Measurements from ENCODE around the gene DDT. TPM values are rescaled to one million over a fixed set of nuclear protein-coding genes. Genes with fewer than 3 reads are reported as not detected.
"Not testable (repeated sequence)": the region's sequence is repeated elsewhere in the genome, so short reads cannot be mapped to it uniquely, and the experiment has no call there.

The DDT gene
- 301 TPM for polyA plus RNA-seq (2012; ENCODE audit: low read depth, missing spikeins)

DNA sequence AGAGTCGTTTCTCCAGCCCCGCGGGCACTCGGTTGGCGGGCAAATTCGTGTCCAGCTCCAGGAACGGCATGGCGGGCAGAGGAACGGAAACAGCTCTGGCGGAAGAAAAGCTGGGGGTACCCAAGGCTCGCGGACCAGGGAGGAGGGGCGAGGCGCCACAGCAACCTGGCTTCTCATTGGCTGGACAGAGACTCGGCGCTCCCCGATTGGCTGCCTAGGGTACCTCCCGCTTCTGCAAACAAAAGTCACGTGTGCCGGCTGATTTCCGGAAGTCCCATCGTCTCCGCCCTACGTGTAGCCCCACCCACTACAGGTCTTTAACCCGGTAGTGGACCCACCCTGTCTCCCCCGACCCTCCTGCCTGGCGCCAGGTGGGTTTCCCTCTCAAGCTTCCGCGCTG lies at the start of gene DDT:
TSS of gene DDT (minus strand) at position 97 of the 400 bp plus-strand sequence. CDS start at position 70, 27 bp downstream.
- not testable (repeated sequence) for DNase-seq (ENCODE audit: insufficient read length, low spot score)
- peak; percentile 94 for FAIRE-seq

GRCh38 chr22:24023204-24023789 lies 49.1 kb upstream of the DDT start:
- FAIRE-seq, result peak; percentile 74
- no peak for TF ChIP-seq POLR2A (IDR thresholded peaks at IDR 0.05; ENCODE audit: low read depth, low read length)
- TF ChIP-seq TAF1 (IDR thresholded peaks at IDR 0.05; ENCODE audit: low read depth, low read length), result no peak
- TF ChIP-seq POLR2AphosphoS5 (IDR thresholded peaks at IDR 0.05; ENCODE audit: low read depth, low read length), result no peak

DNA sequence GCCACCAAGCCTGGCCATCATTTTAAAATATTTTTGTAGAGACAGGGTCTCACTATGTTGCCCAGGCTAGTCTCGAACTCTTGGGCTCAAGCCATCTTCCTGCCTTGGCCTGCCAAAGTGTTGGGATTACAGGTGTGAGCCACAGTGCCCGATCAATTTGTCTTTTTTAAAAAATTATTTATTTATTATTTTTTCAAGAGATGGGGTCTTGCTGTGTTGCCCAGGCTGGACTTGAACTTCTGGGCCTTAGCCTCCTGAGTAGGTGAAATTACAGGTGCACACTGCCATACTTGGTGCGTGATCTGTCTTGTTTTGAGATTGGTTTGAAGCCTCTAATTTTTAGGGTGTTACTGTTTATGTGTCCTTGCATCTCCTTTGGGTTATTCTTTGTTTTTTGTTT lies 47.1 kb upstream of the DDT start:
- TF ChIP-seq TAF1 (IDR thresholded peaks at IDR 0.05; ENCODE audit: low read depth, low read length), result no peak
- DNase-seq (ENCODE audit: insufficient read length, low spot score) (no peak), FAIRE-seq (no peak)

More at GRCh38 chr22:24023204-24023789, 49.1 kb upstream of the DDT start:
- no peak for DNase-seq (ENCODE audit: insufficient read length, low spot score)

DNA sequence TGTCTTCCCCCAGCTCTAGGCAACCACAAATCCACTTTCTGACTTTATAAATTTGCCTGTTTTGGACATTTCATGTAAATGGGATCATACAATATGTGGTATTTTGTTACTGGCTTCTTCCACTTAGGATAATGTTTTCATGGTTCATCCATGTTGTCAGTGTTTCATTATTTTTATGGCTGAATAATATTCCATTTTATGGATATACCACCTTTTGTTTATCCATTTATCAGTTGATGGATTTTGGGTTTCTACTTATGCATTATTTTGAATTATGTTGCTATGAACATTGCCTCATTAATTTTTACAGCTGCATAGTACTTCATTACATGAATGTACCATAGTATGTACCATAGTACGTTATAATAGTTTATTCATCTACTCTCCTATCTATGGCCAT lies 41.9 kb upstream of the DDT start:
- DNase-seq (ENCODE audit: insufficient read length, low spot score), result no peak
- FAIRE-seq, result no peak
- TF ChIP-seq PAX5 (IDR thresholded peaks at IDR 0.05; ENCODE audit: insufficient read depth, low read length, severe bottlenecking) (no peak), POLR2AphosphoS5 (IDR thresholded peaks at IDR 0.05; ENCODE audit: low read depth, low read length) (no peak), SPI1 (IDR thresholded peaks at IDR 0.05; ENCODE audit: low read depth, low read length) (no peak), POU2F2 (IDR thresholded peaks at IDR 0.05; ENCODE audit: low read depth, low read length) (no peak), TAF1 (IDR thresholded peaks at IDR 0.05; ENCODE audit: low read depth, low read length) (no peak)

- DNase-seq (ENCODE audit: insufficient read length, low spot score), result no peak
- TF ChIP-seq PAX5 (IDR thresholded peaks at IDR 0.05; ENCODE audit: insufficient read depth, low read length, severe bottlenecking), result peak; percentile 72
- TF ChIP-seq SPI1 (IDR thresholded peaks at IDR 0.05; ENCODE audit: low read depth, low read length), result no peak
- FAIRE-seq, result no peak
Observed at GRCh38 chr22:24011735-24012068, 37.5 kb upstream of the DDT start.

DNA sequence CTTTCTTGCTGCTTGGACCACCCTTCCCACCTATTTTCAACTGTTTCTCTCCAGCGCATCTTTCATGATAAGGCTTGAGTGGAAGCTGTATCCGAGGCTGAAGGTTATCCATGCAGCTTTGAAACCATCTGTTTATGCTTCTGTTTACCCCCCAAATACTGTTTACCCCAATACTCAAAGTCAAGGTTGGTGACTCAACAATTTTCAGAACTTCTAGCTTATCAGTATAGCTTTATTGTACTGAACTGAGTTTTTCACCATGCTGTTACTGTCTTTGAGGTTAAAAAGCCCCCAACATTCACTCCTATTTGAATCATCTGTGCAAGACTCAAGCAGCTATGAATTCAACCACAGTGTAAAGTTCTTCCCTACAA lies 35.8 kb upstream of the DDT start:
- no peak for TF ChIP-seq PAX5 (IDR thresholded peaks at IDR 0.05; ENCODE audit: insufficient read depth, low read length, severe bottlenecking)
- TF ChIP-seq SPI1 (IDR thresholded peaks at IDR 0.05; ENCODE audit: low read depth, low read length), result no peak
- no peak for TF ChIP-seq POU2F2 (IDR thresholded peaks at IDR 0.05; ENCODE audit: low read depth, low read length)
- no peak for TF ChIP-seq POLR2AphosphoS5 (IDR thresholded peaks at IDR 0.05; ENCODE audit: low read depth, low read length)
- no peak for TF ChIP-seq POLR2A (IDR thresholded peaks at IDR 0.05; ENCODE audit: low read depth, low read length)
- TF ChIP-seq TAF1 (IDR thresholded peaks at IDR 0.05; ENCODE audit: low read depth, low read length), result no peak
- no peak for DNase-seq (ENCODE audit: insufficient read length, low spot score)
- FAIRE-seq, result no peak

DNA sequence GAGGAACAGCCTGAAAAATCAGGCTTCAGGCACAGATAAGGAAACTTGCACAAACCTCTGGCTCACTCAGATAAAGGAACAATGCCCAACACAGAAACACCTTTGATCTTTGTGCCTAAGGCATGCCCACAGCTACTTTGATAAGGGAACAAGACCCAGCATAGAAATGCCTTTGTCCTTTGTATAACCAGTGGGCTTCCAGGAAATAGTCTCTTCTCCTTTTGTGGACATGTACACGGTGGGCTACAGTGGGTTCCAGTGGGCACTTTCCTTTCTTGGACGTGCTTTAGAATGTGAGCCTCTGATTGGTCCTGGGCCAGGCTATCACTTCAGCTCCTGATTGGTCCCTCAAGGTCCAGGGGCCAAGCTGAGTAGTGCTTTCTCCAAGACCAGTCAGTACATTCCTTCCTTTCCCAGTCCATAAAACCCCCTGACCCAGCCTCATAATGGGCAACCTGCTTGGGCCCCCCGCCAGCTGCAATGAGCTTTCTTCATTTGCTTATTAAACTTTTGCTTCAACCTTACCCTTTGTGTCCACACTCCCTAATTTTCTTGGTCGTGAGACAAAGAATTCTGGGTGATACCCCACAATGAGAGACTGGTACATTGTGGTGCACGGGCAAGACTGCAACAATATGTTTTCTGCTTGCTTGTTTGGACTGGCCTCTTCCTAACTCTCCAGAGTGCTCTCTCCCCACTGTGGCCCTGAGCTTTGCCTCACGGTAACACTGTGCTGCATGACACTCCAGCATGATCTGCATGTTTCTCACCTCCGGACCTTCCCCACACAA lies 35.2 kb upstream of the DDT start:
- FAIRE-seq (no peak), DNase-seq (ENCODE audit: insufficient read length, low spot score) (no peak)
- TF ChIP-seq POLR2A (IDR thresholded peaks at IDR 0.05; ENCODE audit: low read depth, low read length) (no peak), TAF1 (IDR thresholded peaks at IDR 0.05; ENCODE audit: low read depth, low read length) (no peak), PAX5 (IDR thresholded peaks at IDR 0.05; ENCODE audit: insufficient read depth, low read length, severe bottlenecking) (no peak), POU2F2 (IDR thresholded peaks at IDR 0.05; ENCODE audit: low read depth, low read length) (no peak), SPI1 (IDR thresholded peaks at IDR 0.05; ENCODE audit: low read depth, low read length) (no peak), POLR2AphosphoS5 (IDR thresholded peaks at IDR 0.05; ENCODE audit: low read depth, low read length) (no peak)

DNA sequence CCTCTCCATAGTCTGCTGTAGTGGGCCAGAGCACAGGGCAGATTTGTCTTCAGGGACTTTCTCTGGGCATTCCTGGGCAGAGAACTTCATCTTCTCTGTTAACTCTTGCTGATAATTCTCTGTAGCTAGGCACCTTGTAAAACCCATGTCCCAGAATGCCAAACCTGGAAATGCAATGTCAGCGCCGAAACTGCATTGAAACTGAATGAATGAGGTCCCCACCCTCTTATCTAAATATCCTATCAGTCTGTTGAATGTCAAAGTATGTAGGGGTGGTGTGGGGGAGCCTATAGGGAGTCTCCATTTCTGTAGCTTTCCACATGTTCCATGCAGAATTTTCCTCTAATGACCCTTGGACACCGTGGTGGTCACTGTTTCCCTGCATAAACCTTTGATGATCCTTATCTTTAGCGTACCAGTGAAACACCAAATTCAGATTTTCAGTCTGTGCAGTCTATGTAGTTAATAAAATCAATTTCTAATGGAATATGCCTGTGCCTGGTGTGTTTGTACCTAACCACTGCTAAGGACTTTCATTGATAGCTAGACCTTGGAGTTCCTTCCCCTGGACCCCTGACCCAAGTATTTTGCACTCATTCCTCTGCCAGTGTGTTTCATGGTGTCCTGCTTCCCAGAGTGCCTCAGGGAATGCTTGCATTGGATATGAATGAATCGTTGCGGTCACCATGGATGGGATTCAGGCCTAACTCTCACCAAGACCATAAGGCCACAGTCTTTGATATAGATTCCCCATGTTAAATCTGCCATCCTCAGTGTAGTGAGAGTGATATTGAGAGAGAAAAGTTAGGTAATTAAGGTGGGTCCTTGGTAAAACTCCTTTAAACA lies 34.4 kb upstream of the DDT start:
- no peak for TF ChIP-seq POLR2A (IDR thresholded peaks at IDR 0.05; ENCODE audit: low read depth, low read length)
- no peak for TF ChIP-seq POU2F2 (IDR thresholded peaks at IDR 0.05; ENCODE audit: low read depth, low read length)
- no peak for TF ChIP-seq SPI1 (IDR thresholded peaks at IDR 0.05; ENCODE audit: low read depth, low read length)
- no peak for TF ChIP-seq TAF1 (IDR thresholded peaks at IDR 0.05; ENCODE audit: low read depth, low read length)
- TF ChIP-seq POLR2AphosphoS5 (IDR thresholded peaks at IDR 0.05; ENCODE audit: low read depth, low read length), result no peak
- TF ChIP-seq PAX5 (IDR thresholded peaks at IDR 0.05; ENCODE audit: insufficient read depth, low read length, severe bottlenecking), result no peak
- DNase-seq (ENCODE audit: insufficient read length, low spot score) (no peak), FAIRE-seq (no peak)

DNA sequence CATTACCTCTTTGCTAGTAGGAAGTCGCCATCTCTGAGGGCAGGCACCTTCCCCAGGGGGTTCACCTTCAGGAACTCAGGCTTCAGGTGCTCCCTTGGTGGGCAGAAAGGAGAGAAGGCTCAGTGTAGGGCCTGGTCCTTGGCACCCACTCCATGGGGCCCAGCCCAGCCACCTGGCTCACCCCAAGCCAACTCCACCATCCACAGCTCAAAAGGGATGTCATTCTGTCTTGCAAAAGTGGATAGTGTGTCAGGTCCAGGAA lies 33.7 kb upstream of the DDT start:
- TF ChIP-seq POLR2AphosphoS5 (IDR thresholded peaks at IDR 0.05; ENCODE audit: low read depth, low read length) (no peak), PAX5 (IDR thresholded peaks at IDR 0.05; ENCODE audit: insufficient read depth, low read length, severe bottlenecking) (no peak), SPI1 (IDR thresholded peaks at IDR 0.05; ENCODE audit: low read depth, low read length) (no peak), TAF1 (IDR thresholded peaks at IDR 0.05; ENCODE audit: low read depth, low read length) (no peak), POU2F2 (IDR thresholded peaks at IDR 0.05; ENCODE audit: low read depth, low read length) (no peak), POLR2A (IDR thresholded peaks at IDR 0.05; ENCODE audit: low read depth, low read length) (no peak)
- no peak for DNase-seq (ENCODE audit: insufficient read length, low spot score)
- no peak for FAIRE-seq

DNA sequence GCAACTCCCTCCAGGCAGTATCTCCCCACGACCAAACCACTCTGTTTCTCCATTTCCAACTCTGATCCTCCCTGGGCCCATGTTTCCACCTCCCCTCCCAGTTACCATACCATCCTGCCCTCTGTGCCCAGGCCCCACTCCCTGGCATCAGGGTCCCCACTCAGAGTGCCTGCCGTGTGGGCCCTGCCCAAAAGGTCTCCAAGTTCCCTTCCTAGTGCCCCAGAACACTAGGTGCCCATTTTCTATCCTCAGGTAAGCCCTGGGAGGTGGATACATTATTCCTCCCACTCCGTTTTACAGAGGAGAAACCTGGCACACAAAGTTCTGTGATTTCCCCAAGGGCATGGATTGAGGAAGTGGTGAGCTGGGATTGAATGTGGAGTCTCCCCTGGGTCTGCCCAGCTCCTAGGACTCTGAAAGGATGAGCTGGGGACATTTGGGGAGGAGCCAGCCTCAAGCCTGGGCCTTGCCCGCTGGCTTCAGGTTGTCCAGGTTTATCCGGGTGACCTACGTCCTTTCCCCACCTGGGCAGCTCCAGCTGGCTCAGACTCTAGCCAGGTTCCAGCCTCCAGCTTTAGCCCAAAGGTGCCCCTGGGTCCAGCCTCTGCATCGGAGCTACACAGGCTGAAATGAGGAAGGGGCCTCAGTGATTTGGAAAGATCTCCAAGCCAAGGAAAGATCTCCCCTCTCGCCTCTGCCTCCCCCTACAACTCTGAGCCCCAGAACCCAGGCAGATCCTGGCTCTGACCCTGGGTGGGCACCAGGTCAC lies 33.2 kb upstream of the DDT start:
- no peak for FAIRE-seq
- DNase-seq (ENCODE audit: insufficient read length, low spot score), result no peak
- TF ChIP-seq POLR2AphosphoS5 (IDR thresholded peaks at IDR 0.05; ENCODE audit: low read depth, low read length) (no peak), POU2F2 (IDR thresholded peaks at IDR 0.05; ENCODE audit: low read depth, low read length) (no peak), PAX5 (IDR thresholded peaks at IDR 0.05; ENCODE audit: insufficient read depth, low read length, severe bottlenecking) (no peak), POLR2A (IDR thresholded peaks at IDR 0.05; ENCODE audit: low read depth, low read length) (no peak), TAF1 (IDR thresholded peaks at IDR 0.05; ENCODE audit: low read depth, low read length) (no peak), SPI1 (IDR thresholded peaks at IDR 0.05; ENCODE audit: low read depth, low read length) (0 out of 2 replicates have a peak, but pooled peaks have one; percentile 8)
